Measurements from ENCODE around the gene CAMK2N1.
A peak's percentile ranks its signal among the peaks of the same experiment; 100 is the strongest.

The CAMK2N1 gene

DNA sequence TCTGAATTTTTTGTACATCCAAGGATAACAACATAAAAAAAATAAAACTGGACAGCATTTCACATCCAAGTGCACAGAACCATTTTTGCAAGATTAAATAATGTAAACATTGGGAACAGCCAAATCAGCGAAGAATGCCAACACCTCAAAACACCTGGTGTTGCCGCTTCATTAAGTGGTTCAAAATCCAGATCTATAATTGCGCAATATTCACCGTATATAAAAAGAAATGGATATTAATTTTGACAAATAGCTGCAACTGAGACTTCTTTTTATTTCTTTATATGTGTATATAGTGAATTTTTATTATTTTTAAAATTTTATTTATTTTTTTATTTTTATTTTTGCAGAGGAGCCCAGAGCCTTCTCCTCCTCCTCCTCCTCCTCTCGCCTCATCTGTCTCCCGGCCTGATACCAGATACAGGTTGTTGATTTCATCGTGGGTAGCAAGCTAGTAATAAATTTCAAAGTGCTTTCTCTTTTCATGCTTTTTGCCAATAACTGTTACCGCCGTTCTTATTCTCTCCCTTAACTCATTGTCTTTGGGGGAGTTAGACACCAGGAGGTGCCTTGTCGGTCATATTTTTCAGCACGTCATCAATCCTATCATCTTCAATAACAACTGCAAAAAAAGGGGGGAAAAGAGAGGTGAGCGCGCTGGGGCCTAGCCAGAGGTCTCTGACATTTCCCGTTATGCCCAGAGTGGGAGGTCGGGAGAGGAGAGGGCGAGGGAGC is 2.7 kb downstream of the CAMK2N1 start:
- H3K4me3 ChIP-seq (ENCODE audit: control insufficient read depth, low read depth, low read length) = peak overlapping the region; percentile 85
- no peak for TF ChIP-seq CTCF (conservative IDR thresholded peaks at IDR 0.05; ENCODE audit: control insufficient read depth, insufficient read depth, low read depth, low read length)
- DNase-seq (ENCODE audit: low read depth) = no peak

DNA sequence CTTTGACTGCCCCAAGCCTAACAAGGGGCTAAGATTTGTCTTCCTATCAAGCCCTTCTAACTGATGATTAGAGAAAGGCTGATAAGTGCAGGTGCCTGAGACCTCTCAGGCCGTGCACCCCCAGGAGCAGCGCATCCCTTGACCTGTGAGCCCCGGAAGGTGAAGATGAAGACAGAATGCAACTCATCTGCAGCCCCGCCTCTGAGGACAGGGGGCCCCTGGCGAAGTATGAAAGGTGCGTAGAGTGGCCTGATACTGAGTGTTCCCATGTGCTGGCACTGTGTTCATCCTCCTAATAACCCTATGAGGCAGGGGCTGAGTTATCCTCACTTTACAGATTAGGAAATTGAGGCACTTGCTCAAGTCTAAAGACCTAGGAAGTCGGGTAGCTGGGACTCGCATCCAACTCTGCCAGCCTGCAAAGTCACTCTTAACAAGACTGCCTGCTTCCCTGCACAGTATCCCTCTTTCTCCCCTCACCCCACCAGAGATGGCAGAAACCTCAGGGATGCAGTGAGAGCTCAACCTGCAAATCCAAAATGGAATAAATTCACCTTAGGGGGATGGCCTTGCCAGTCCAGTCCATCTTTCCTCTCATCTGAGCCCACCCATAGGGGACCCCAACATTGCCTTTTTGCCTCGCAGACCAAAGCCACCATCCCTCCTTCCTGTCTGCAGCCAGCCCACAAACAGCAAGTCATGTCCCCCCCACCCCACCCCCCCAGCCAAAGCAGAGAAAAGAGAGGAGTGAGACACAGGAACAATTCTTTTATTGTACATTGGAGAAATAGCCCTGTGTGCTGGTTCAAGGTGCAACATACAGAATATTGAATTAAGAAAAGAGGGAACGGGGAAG is 4.1 kb downstream of the CAMK2N1 start:
- H3K4me3 ChIP-seq (ENCODE audit: control insufficient read depth, low read depth, low read length) = no peak overlapping the region
- no peak for DNase-seq (ENCODE audit: low read depth)
- TF ChIP-seq CTCF (conservative IDR thresholded peaks at IDR 0.05; ENCODE audit: control insufficient read depth, insufficient read depth, low read depth, low read length) = no peak

- H3K4me3 ChIP-seq (ENCODE audit: control insufficient read depth, low read depth, low read length) = no peak overlapping the region
- no peak for TF ChIP-seq CTCF (conservative IDR thresholded peaks at IDR 0.05; ENCODE audit: control insufficient read depth, insufficient read depth, low read depth, low read length)
- peak; percentile 35 for DNase-seq (ENCODE audit: low read depth)
Measured at GRCh38 chr1:20480951-20481617, 4.9 kb downstream of the CAMK2N1 start.

DNA sequence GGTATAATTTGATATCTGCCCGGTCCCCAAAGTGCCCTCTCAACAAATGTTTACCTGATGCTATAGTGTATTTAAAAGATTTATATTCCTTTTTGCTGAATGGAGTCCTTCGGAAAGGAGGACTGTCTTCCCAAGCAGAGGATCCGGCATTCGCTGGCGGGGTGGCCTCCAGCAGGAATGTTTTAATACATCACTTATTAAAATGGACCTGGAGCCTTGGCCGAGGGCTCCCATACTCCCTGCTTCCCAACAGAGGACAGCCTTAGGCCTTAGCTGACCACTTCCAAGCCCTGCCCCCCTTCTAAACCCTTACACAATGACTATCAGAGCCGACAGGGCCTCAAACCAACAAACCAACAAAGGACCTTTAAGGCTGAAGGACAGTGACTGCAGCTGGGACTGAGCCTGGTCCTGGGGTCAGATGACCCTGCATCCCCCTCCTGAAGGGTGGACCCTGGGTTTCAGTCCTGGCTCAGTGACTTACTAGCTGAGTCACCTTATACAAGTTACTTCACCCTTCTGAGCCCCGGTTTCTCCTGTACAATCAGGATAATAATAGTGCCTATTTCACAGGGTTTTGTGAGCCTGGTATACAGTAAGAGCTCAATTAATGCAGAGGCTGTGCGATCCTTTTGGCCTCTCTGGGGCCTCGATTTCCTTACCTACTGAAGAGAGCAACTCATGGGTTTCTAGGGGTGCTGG is 5.6 kb downstream of the CAMK2N1 start:
- no peak for TF ChIP-seq CTCF (conservative IDR thresholded peaks at IDR 0.05; ENCODE audit: control insufficient read depth, insufficient read depth, low read depth, low read length)
- DNase-seq (ENCODE audit: low read depth) = no peak
- no peak overlapping the region for H3K4me3 ChIP-seq (ENCODE audit: control insufficient read depth, low read depth, low read length)

DNA sequence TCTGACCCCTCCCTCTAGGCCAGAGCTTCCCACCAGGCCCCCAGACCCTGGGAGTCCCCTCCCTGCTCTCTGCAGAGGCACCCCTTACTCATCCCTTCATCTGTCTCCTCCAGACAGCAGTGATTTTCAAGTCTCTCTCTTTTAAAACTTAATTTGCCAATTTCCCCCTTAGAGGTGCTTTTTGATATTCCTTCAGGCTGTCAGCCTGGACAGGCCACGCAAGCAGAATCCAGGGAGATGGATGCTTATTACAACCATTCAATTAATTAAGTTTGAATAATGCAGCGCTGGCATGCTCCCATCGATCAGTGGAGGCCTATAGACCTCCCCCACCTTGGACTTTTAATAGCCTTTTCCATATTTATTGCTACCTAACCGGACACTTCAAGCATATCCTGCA is 6.2 kb downstream of the CAMK2N1 start:
- no peak for TF ChIP-seq CTCF (conservative IDR thresholded peaks at IDR 0.05; ENCODE audit: control insufficient read depth, insufficient read depth, low read depth, low read length)
- no peak for DNase-seq (ENCODE audit: low read depth)
- no peak overlapping the region for H3K4me3 ChIP-seq (ENCODE audit: control insufficient read depth, low read depth, low read length)

DNA sequence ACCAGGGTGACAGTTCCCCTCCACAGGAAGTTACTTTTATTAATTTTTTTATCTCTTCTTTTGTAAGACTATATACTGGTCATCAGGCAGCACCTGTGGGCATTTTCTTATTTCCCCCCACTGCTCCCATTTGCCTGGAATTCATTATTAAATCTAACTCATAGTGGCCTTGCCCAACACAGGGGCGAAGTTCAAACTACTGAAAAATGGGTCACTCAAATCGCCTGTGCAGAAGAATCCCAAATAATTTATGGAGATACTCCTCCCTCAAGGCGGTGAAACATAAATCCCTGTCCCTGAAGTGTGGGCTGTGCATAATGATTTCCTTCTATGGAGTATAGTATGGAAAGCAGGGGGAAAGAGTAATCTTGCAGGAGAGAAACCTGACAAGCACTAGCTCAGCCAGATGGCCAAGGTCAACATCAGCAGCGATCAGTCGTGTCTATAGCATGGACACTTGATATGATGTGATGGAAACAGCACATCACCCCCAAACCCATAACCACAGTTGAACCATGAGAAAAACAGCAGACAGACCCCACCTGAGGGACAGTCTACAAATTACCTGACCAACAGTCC is 7.9 kb downstream of the CAMK2N1 start:
- no peak overlapping the region for H3K4me3 ChIP-seq (ENCODE audit: control insufficient read depth, low read depth, low read length)
- no peak for TF ChIP-seq CTCF (conservative IDR thresholded peaks at IDR 0.05; ENCODE audit: control insufficient read depth, insufficient read depth, low read depth, low read length)
- no peak for DNase-seq (ENCODE audit: low read depth)
